Activated CD4-positive, alpha-beta T cell treated with anti-CD3 and anti-CD28 coated beads for 24 hours (primary cell): ENCODE data around the gene CFAP69.

Experiments
- DNase-seq, 2 donors: peaks; one replicate each; pipeline ENCODE4 v3.0.0-alpha.2; 2020; ENCODE audit warnings: low read depth in 2 of 2

CFAP69 gene, protein sequence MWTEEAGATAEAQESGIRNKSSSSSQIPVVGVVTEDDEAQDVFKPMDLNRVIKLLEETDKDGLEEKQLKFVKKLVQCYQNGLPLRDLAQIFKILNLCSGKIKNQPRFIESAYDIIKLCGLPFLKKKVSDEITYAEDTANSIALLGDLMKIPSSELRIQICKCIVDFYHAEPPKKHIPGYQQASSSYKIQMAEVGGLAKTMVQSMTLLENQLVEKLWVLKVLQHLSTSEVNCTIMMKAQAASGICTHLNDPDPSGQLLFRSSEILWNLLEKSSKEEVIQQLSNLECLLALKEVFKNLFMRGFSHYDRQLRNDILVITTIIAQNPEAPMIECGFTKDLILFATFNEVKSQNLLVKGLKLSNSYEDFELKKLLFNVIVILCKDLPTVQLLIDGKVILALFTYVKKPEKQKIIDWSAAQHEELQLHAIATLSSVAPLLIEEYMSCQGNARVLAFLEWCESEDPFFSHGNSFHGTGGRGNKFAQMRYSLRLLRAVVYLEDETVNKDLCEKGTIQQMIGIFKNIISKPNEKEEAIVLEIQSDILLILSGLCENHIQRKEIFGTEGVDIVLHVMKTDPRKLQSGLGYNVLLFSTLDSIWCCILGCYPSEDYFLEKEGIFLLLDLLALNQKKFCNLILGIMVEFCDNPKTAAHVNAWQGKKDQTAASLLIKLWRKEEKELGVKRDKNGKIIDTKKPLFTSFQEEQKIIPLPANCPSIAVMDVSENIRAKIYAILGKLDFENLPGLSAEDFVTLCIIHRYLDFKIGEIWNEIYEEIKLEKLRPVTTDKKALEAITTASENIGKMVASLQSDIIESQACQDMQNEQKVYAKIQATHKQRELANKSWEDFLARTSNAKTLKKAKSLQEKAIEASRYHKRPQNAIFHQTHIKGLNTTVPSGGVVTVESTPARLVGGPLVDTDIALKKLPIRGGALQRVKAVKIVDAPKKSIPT

DNA sequence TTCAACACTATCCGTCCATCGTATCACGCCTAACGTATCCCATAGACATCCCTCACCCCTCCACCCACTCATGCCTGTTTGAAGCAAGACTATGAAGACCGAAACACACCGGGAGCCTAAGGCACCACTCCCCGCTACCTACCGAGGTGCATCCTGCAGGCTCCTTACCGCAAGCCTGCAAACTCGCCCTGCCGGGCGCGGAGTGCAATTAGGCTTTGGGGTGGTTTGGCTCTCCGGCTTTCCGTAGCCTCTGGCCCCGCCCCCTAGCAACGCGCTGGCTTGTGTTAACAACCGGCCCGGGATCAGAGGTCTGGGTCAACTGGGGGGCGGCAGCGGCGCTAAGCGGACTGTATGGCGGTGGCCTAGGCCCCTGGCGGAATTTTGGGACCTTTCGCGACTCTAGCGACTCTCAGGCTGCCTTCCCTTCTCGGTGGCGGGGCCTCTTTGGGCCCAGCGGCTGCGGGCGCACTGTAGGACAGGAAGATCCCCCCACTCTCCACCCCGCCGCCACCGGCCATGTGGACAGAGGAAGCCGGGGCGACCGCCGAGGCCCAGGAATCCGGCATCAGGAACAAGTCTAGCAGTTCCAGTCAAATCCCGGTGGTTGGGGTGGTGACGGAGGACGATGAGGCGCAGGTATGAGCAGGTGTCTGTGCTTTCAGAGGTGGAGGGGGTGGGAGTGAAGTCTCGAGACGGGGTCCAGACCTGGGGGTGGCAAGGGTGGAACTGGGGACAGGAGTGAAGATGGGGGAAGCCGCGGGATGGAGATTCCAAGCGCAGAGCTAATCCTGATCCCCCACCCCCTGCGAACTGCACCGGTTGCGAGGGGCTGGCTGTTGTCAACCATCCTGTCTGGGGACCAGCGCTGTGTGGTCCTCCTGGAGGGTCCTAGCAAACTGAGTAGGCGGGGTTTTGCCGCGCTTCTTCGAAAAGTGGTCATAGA is at the start of gene CFAP69:
TSS of gene CFAP69 (plus strand) at position 266 of the 943 bp plus-strand sequence. CDS start at position 517, 251 bp downstream.
- peak; percentile 81 to 84 for DNase-seq

DNA sequence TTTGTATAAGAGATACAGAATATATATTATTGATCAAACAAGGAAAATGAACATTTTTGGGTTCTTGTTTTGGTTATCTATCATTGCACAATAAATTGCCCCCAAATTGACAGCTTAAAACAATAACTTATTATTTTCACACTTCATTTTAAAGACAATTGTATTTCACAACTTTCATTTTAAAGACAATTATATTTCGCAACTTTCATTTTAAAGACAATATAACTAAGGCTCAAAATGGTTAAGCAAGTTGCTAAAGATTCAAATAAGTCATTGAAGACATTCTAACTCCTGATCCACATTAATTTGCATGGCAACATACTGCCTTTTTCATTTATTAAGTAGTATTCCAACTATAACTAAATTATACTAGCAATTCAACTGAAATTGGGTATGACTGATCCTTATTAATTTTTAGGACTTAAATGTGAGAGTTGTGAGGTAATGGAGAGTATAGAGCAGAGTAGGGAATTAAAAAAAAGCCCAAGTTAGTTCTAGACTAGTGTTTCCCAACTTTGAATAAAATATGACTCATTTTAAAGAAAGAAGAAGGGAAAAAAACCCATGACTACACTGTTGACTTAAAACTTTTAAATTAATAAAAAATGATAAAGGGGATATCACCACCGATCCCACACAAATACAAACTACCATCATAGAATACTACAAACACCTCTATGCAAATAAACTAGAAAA is 43.3 kb upstream of the CFAP69 start:
- no peak for DNase-seq

DNA sequence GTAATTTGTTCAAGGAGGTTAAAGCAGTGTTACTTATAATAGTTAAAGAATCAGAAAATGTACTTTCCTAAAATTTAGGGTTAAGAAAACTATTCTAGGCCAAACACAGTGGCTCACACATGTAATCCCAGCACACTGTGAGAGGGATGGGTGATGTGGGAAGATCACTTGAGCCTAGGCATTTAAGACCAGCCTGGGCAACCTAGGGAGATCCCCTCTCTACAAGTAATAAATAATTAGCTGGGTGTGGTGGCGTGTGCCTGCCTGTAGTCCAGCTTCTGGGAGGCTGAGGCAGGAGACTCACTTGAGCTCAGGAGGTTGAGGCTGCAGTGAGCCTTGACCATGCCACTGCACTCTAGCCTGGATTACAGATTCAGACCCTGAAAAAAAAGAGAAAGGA is 37.0 kb upstream of the CFAP69 start:
- no peak for DNase-seq

GRCh38 chr7:90209776-90210175 is 35.2 kb upstream of the CFAP69 start:
- no peak for DNase-seq

GRCh38 chr7:90210475-90210874 is 34.5 kb upstream of the CFAP69 start:
- DNase-seq = no peak

GRCh38 chr7:90210981-90211380 is 34.0 kb upstream of the CFAP69 start:
- no peak for DNase-seq

DNA sequence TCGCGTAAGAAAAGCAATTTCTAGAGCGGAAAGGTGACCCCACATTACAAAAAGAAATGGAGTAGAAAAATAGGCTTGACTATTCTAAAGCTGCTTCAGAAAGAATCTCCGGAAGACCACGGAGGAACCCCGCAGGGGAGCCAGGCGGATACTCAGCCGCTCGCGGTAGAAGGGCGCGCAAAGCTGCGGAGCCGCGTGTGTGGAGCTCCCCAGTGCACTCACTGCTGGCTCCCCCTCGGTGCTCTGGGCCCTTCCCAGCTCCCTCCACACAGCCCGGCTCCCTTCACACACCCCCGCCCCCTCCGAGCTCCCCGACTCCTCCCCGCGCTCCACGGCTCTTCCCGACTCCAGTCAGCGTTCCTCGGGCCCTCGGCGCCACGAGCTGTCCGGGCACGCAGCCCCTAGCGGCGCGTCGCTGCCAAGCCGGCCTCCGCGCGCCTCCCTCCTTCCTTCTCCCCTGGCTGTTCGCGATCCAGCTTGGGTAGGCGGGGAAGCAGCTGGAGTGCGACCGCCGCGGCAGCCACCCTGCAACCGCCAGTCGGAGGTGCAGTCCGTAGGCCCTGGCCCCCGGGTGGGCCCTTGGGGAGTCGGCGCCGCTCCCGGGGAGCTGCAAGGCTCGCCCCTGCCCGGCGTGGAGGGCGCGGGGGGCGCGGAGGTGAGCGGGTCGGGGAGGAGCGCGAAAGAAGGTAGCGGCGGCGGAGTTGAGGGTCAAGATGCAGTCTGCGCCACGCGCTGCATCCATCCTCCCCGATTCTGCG is 33.4 kb upstream of the CFAP69 start, which contains the start of gene STEAP2:
TSS of gene STEAP2 (plus strand) at position 350 of the 758 bp plus-strand sequence. CDS start 13,343 bp downstream, outside the sequence.
- peak; percentile 17 to 18 for DNase-seq

- no peak for DNase-seq
Measured at GRCh38 chr7:90212149-90212495, 32.9 kb upstream of the CFAP69 start.

GRCh38 chr7:90213521-90213920 is 31.5 kb upstream of the CFAP69 start:
- no peak for DNase-seq

- DNase-seq = no peak
Measured at GRCh38 chr7:90216080-90216674, 28.8 kb upstream of the CFAP69 start.

- DNase-seq = no peak
Measured at GRCh38 chr7:90216771-90217170, 28.2 kb upstream of the CFAP69 start.

GRCh38 chr7:90222390-90222789 is 22.6 kb upstream of the CFAP69 start:
- DNase-seq = no peak

DNA sequence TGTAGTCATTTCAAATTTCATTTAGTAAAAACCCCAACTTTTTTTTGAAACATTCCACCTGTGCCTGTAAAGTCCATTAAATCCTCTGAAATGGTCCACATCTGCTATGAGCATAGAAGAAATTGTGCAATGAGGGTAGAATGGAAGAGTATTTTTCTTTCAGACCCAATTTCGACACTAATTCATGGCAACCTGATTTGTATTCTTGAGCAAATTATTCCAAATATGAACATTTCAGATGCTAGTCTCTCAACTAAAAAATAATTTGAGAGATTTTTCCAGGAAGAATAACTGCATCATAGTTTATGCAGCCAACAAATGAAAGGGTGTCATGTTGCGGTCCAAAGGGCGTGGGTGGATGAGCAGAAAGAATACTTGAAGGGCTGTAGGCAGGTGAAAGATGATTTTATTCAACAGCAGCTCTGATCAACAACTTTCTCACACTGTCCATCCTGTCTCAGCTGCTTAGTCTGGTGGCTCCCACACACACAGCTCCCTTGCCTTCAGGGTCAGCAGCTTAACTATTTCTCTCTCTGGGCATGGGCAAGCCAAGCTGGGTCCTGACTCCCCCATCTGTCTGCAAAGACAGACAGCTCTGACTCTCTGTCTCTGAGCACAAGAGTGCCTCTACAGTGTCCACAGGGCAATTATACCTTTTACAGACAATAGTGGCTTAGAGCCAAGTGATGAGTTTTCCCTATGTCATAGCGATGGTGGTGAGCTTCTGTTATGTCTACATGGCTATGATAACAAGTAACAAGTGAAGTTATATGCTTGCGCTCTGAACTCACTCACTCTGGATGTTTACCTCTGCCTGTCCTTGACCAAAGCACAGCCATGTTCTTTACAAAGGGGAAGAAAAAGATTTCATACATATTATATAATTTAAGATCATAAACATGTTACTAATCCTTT is 21.9 kb upstream of the CFAP69 start:
- DNase-seq = no peak

GRCh38 chr7:90224195-90224594 is 20.8 kb upstream of the CFAP69 start:
- no peak for DNase-seq

GRCh38 chr7:90225181-90225580 is 19.8 kb upstream of the CFAP69 start:
- no peak for DNase-seq

DNA sequence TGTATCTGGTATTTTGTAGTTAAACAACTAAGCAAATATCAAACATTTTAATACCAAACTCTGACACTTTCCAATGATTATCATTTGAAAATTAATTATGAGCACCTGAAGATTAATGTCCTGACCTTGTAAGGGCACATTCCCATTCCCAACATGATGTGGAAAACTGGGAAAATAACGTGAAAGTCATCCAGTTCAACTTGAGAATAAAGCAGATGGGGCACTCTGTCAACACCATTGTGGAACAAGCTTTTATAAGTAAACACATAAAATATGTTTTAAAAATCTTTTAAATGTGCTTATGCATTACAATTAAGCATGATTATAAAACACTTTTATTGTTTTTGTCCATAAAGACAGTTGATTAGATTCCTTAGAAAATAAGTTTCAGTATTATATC is 19.4 kb upstream of the CFAP69 start:
- DNase-seq = no peak

DNA sequence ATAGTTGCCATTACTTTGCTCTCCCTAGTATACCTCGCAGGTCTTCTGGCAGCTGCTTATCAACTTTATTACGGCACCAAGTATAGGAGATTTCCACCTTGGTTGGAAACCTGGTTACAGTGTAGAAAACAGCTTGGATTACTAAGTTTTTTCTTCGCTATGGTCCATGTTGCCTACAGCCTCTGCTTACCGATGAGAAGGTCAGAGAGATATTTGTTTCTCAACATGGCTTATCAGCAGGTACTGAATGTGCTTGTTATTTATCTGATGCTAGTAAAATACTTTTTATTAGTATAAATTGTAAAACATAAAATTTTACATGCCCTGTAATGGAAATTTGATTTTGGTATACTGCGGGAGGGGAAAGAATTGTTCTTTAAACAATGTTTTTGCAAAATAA is 17.7 kb upstream of the CFAP69 start:
- DNase-seq = no peak

- DNase-seq = no peak
Measured at GRCh38 chr7:90229682-90230081, 15.3 kb upstream of the CFAP69 start.

DNA sequence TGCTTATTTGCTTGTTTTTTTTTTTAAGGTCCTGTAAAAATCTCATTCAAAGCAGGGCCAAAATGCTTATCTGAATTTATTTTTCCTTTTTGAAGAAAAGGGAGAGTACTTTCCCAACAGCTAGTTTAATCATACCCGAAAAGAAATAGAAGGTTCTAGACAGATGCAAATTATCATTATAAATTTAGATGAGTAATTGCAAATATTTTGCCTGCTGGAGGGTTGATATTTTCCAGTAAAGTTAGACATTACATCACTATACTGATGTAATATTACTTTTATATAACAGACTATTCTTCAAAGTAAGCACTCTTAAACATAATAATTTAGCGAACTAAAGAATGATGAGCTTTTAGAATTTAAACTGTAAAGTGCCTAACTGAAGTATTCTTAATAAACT is 14.1 kb upstream of the CFAP69 start:
- DNase-seq = no peak
